Activated CD8-positive, alpha-beta memory T cell treated with anti-CD3 and anti-CD28 coated beads, Interleukin-2, amount 50 U/mL, for 48 hours (primary cell): ENCODE measurements around the gene KATNAL1.
A peak's percentile ranks its signal among the peaks of the same experiment; 100 is the strongest.
"Not testable (repeated sequence)": the region's sequence is repeated elsewhere in the genome, so short reads cannot be mapped to it uniquely, and the experiment has no call there.

Experiments used
- DNase-seq: peaks from one replicate; pipeline ENCODE4 v3.0.0-alpha.2; 2020

The KATNAL1 gene

DNA sequence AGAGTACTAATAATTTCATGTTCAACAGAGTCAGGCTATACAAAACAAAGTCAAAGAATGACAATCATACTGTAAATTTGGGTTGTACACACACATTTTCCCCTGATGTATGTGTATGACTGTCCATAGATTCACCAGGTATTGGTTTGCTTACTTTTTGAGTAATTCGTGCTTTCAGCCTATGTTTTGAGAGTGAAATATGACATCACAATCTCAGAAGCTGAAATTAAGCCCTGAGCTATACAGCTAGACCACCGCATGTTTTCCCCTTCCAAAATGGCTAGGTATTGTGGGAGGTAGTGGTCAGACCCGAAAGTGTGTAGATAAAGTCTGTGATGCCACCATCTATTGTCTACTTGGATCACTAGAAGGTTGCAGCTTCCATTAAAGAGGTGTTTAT lies 102.8 kb downstream of the KATNAL1 start:
- no peak for DNase-seq

DNA sequence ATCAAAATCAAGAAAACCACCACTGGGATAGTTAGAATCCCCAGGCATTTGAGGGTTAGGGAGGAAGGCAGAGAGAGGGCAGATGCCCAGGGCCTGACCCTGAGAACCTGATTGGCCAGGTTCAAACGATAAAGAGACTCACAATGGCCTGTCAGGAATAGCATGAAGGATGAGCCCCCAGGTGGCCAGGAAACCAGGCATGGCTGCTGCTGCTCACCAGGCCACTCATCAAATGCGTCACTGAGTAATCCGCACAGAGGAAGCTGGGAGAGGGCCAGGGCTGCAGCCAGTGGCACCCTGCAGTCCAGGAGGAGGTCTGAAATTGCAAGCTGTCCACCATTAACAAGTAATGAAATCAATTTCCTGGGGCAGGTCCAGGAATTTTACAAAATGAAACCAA lies 111.3 kb downstream of the KATNAL1 start:
- DNase-seq = no peak

DNA sequence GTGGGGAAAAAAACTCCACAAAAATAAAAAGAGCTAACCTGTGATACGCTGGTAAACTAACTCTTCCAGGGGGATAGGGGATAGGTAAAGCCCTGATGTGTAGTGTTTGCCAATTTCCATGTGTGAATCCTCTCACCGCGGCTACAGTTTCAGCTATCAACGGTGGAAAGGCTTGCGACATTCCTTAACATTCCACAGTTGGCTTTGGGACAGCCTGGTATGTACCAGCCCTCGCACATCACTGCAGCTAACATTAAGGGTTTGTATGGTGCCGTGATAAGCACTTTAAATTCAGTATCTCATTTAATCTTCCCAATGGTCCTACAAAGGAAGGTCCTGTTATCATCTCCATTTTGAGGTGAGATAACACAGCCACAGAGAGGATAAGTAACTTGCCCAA lies 112.4 kb downstream of the KATNAL1 start:
- DNase-seq = no peak

DNA sequence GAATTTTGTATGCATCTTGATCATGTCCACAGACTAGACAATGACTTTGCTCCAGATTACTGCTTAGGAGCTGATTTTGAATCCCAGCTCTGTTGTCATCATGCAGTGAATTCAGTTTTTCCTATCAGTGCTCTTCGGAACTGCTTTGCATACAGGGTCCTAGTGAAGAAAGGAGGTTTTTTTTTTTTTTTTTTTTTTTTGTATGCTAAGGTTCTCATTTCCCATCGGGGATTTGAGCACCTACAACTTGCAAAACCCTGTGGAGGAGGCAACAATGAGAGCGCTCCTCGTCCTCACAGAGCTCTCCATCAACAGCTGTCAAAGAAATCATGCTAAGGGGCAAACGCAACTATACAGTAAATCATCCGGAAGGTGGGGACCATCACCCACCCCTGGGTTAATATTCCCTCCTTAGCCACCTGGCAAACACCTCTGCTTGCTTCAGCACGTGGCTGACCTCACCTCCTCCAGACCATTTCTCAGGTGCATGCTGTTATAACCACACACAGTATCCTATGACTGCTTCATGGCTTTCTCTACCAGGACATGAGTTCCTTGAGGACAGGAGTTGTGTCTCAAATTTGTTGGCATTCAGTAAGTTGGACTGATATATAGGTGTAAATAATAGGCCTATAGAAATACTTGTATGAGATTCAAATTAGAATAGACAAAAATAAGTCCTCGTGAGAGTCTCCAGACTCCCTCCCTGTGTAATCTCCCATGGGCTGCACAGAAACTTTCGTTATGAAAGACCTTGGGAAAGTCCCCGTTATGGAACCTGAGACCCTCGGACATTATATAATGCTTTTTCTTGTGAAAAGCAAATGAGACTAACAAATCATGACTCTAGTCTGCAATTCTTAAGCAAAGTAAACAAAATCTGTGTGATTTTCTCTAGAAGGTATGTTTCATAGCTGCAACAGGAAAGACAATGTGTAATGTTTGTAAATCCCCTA lies 113.8 kb downstream of the KATNAL1 start:
- DNase-seq = no peak

DNA sequence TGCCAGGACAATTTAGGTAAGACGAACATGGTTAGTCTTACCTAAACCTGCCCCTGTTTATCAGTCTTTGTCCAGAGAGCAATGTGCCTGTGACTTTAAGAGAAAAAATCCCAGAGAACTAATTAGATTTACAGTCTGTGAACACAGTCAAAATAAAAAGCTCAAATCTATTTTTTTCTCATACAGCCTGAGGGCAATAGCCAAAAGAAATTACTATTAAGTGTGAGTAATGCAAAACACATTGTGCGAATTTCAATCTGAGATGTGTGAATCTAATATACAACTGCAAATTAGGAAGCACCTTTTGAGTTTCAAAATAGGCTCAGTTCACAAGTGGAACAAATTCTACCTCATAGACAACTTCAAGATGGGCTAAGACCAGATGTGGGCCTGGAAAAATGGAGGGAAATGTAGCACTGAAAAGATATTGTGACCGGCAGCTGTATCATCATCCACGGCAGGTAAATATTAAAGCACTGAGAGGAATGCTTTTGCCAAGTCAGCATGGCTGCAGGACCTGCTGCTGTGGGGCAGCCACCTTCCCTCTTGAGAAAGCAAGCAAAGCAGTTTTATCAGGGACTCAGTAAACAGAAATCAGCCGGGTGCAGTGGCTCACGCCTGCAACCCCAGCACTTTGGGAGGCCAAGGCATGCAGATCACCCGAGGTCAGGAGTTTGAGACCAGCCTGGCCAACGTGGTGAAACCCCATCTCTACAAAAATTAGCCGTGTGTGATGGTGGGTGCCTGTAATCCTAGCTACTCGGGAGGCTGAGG lies 114.8 kb downstream of the KATNAL1 start:
- DNase-seq = no peak

DNA sequence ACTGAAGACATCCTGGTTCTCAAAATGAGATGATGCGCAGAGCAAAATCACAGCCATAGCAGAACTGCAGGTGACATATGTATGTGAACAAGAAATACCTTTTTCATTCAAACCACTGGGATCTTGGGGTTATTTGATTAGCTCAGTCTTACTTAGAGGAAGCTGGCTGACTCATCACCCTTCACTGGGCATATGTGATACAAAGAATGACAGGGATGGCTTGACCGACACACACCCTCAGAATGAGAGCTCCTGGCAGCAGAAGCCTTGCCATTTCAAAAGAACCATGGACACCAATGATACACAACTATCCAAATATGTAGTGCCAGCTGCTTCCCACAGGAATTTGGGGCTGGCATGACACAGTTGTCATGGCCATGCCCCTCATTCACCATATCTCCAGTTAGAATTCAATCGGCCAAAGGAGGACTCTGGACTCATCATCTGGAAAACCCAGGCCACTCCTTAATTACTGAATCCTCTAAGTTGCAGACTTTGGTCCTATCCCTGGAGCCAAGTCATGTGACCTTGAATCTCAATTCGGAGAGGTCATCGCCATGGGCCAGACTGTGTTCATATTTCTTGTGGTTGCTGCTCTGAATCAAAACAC lies 115.8 kb downstream of the KATNAL1 start:
- DNase-seq = no peak

DNA sequence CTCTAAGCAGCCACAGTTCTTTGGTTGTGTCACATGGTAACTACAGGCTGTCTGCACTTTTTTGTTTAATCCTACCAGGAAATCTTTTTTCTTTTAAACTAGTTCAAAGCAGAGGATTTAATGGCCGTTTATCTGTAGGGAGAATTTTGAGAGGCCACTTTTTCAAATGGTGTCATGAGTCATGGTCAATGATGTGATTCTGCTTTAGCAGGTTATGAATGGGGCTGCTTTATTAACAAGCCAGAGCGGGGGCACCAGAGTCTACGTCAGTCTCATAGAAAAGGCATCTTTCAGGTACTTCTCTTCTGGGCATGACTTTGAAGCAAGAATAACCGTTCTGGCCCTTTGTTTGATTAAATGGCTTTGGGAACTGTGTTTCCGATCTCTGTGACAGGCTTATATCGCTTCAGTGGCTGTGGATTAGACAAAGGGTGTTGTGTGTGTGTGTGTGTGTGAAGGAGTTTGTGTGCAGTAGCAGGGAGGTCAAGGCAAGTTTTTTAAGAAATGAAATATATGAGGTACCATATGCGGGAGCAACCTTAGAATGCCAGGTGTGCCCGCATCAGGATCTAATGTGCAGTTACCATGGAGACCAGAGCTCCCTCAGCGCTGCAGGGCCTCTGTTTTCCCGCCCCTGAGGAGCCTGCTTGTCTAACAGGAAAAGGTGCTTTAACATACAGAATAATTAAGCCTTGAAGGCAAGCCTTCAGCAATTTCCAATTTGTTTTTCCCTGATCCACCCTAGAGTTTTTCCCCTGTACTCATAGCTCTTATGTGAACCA lies 120.5 kb downstream of the KATNAL1 start:
- no peak for DNase-seq

DNA sequence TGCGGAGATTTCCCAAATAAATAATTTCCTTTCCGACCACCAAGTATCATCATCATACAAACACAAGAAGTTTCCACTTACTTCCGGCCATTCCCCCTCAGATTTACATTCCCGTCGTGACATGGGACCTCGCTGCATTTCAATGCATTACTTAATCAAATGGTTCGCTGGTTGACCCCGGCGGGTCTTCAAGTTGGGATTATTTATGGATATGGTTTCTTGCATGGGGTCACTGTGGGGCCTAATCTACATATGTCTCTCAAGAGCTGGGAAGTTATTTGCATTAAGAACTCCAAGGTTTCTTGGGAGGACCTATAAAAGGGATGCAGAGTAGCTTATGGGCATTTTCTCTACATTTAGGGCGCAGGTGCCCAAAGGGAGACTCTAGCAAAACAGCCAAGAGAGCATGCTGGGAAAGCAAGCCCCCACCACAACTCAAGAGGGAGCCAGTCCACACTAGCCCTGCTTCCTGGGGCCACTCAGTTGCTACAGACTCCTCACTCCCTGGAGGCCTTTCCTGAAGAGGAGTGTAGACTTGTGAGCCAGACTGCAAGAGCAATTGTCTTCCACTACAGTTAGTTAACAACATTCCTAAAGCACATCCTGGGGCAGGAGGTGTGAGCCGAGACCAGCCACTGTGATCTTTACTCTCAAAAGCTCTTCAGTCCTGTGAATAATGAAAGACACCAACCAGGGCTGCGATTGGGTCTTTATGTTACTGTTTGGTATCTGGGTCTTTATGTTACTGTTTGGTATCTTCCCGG lies 125.3 kb downstream of the KATNAL1 start:
- DNase-seq = no peak

DNA sequence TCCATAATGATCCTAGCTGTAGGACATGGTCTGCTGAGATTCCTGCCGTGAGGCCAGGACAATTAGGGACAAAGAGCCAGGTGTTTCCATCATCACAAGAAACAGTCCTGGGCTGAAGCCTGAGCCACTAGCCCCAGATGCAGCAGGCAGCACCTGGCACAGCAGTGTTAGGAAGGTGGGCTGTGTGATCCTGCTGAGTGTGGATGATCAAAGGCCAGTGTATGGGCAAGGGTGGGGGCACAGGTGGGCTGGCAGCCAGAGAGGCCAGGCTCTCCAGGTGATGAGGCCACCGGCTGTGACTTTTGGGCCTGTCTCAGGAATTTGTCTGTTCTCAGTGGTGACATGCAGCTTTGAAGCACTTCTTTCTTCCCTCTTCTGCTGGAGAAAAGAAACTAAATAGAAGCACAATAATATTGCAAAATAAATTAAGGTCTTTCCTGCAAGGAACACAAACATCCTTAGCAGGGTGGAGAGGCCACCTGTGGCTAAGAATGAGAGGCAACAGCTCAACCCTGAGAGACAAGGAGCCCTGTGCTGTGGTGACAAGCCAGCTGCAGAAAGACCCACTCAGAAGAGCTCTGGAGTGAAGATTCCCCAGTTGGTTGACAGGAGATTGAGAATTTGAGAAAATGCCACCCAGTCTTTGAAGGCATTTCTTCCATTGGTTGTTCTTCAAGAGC lies 127.6 kb downstream of the KATNAL1 start:
- DNase-seq = no peak

DNA sequence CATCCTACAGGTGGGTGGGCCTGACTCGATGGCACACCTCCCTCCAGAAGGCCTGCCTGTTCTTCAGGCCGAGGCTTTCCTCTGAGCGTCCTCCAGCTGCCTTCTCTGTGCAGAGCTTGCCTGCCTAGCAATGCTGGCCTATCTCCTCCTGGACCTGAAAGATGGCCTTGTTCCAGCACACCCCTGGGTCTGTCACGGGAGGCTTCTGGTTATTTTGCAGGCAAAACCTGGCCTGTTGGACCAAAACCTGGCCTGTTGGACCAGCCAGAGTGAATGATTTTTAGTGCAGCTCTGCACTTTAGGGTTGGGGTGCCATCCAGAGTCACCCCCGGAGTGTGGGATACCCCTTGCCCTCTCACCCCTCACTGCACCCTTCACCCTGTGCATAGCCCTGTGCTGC lies 128.4 kb downstream of the KATNAL1 start:
- DNase-seq = no peak

DNA sequence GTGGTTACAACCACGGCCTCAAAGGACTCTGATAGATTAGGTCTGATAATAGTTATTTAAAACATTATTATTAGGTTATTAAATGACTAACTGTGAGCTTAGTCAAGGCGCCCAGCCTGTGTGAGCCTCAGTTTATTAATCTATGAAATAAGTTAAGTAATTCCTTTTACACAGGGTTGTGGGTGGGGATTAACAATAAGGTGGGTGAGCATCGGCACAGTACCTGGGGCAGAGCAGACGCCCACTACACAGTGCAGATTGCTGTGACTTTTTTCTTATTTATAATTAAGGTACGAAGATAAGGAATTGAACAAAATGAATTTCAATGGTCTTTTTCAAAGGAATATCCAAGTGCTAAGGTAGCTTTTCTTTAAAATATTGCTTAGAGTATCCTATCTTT lies 132.2 kb downstream of the KATNAL1 start:
- DNase-seq = no peak

DNA sequence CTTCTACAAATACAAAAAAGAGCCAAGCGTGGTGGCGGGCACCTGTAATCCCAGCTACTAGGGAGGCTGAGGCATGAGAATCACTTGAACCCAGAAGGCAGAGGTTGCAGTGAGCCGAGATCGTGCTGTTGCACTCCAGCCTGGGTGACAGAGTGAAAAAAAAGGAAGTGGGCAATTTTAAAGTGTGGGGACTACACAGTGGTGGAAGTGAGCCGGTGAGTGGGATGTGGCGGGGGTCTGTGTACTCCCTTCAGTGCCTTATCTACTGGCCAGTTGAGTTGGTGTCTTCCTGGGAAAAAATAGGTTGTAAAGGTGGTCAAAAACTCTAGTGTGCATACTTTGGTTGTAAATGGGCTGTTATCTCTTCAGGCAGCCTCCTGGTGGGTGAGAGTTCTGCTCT lies 133.1 kb downstream of the KATNAL1 start:
- DNase-seq = not testable (repeated sequence)

DNA sequence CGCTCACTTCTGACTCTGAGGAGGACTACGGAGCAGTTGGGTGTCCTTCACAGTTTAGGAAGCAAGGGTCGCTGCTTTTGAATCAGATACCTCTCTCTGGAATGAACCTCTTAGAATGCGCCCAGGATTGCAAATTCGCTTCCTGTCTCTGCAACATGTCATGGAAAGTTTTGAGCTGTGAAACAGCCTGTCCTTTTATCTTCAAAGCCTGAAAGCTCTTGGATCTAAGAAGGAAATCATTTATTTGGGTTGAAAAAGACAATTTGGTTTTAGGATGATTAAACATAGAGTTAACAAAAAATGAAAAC lies 134.1 kb downstream of the KATNAL1 start:
- DNase-seq = no peak

DNA sequence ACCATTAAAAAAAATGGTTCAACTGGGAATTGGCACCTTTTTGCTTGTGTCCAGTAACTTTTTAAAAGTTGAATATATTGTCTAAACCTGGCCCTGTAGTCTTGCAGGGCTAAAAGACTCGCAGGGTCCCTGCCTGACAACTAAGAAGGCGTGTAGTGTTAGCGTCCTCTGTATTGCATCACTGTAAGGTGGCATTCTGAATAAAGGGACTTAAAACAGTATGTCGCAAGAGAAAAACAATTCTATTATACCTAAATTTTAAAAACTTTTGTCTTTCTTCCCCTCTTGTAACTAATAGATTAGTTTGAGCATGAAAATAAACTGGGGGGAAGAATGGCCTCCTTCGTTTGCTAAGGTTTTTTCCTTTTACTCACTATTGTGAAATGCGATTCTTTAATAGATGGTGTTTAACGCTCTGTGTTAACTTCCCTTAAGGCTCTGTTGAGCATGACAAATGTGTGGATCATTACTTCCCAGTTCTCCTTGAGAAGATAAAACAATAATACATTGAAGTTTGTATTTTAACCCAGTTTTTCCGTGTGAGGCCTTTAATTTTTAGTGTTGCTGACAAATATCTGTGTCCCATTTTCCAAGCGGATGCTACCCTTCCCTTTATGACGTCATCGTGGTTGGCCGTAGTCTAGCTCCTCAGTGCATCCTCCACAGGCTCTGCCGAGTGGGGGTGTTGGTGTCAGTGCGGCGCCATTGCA lies 134.6 kb downstream of the KATNAL1 start:
- DNase-seq = no peak

DNA sequence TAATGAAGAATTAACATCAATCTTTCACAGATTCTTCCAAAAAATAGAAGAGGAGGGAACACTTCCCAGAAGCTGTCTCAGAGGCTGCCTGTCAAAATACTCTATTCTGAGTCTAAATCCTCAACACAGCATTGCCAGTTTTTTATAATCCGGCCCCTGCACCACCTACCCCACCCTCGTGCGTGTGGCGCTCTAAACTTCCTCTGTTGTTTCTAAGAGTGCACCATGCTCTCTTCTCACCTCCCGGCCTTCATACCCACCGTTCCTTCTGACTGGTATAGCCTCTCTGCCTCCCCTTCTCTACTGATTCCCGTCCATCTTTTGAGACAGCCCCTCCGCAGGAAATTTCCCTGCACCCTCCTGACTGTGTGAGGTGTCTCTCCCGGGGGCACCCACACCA lies 136.8 kb downstream of the KATNAL1 start:
- no peak for DNase-seq

DNA sequence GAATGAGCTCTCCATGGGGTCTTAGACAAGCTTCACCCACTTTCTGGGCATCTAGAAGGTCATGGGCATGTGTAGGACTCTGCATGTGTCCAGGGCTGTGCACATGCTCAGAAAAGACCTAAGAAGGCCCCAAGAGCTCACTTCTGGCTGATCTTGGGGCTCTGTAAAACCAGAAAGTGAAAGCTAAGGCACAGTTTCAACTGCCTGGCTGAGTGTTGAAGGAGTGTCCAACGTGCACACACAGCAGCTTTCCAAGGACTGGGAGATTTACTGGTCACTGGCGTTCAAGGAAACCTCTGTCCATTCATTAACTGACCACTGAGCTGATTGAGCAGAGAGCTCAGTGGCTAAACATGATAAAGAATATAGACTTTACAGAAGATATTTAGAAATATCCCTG lies 137.9 kb downstream of the KATNAL1 start:
- DNase-seq = no peak

DNA sequence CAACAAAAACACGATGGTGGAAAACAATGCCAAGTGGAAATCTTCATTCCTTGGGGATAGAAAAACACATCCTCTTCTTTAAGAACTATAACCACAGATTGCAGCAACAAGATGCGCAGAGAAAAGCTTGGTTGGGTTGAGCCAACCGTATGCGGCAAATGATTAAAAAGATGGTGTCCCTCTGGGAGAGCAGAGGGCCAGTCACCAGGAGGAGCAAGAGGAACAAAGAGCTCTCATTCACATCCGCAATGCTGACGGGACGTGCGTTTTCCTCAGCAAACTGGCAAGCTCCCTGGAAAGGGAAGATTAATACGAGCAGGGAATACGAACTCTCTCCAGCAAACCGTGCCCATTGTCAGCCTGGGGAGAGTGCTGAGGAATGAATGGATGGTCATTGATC lies 141.6 kb downstream of the KATNAL1 start:
- no peak for DNase-seq

DNA sequence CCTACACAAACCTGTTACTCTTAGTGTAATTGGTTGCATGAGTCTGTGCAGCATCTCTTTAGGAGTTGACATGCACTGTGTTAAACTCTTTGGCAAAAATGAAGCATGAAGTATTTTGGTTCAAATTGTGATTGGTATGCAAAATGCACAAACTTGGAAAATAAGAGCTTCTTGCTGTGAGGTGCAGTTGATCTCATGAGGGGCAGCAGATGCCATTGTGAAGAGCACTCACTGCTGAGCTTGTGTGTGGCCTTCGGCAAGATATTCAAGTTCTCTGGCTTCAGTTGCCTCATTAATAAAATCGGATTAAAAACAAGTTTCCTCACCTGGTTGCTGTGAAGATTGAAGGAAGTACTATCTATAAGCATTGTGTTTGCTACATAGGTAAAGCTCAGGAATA lies 142.3 kb downstream of the KATNAL1 start:
- DNase-seq = no peak

DNA sequence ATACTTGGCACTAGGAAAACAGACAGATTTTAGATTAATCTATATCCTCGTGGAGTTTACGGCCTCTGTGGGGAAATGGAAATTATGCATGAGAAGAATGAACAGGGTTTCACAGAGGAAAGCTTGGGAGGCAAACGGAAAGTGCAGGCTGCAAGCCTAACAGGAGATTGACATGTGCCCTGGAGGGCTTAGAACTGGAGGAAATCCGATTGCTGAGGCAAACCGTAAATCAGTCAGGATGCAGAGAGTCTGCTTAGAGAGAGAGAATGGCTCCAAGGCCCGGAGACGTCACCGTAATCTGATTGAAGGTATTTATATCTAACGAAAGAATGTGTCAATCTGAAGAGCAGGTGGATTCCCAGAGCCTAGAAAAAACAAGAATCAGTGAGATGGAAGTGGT lies 143.2 kb downstream of the KATNAL1 start:
- DNase-seq = no peak

DNA sequence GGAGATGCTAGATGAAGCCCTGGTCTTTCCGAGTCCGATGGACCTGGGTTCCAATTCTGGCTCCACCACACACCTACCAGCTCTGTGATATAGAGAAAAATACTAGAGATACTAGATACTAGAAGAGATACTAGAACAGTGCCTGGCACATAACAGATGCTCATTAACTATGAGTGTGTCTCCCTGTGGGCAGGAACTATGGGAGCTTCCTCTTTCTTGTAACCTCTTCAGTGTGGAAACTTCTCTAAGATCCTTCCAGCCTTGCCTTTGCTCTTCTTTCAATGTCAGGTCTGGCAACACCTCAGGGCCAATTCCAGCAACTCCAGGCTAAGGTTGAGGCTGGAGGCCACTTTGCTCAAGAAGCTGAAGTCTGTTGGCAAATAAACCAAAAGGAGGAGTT lies 143.9 kb downstream of the KATNAL1 start:
- no peak for DNase-seq

DNA sequence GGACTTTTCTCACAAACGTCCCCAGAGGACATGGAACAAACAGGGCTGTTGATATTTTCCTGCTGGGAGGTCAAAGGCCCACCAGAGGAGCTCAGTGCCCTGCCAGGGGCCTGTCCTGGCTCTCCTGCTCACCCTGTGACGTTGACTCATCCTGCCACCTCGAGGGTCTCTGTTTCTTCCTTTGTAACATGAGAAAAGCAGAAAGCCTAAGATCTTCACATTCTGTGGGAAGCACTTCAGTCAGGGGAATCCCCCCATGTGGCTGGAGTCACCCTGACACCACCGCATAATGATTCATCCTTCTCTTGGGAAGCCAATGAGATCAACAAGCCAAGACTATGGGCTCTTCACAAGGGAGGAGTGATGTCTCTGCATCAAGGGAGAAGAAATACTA lies 147.9 kb downstream of the KATNAL1 start:
- peak; percentile 71 for DNase-seq
